ENCODE results near the gene NIPA2.

Gene NIPA2

GRCh38 chr15:22903961-22904534 is 65.6 kb downstream of the NIPA2 start:
- peak; percentile 62 for DNase-seq

GRCh38 chr15:22904736-22905135 is 66.3 kb downstream of the NIPA2 start:
- peak; percentile 47 for DNase-seq

GRCh38 chr15:22907161-22907950 is 68.9 kb downstream of the NIPA2 start:
- no peak for DNase-seq

- no peak for DNase-seq
Measured at GRCh38 chr15:22908830-22909229, 70.4 kb downstream of the NIPA2 start.

- DNase-seq: no peak
Measured at GRCh38 chr15:22911306-22911705, 72.8 kb downstream of the NIPA2 start.

GRCh38 chr15:22912256-22912655 is 73.8 kb downstream of the NIPA2 start:
- no peak for DNase-seq

- no peak for DNase-seq
Measured at GRCh38 chr15:22913646-22914380, 75.3 kb downstream of the NIPA2 start.

- no peak for DNase-seq
Measured at GRCh38 chr15:22915866-22916515, 77.5 kb downstream of the NIPA2 start.

- no peak for DNase-seq
Measured at GRCh38 chr15:22916606-22917350, 78.3 kb downstream of the NIPA2 start.

- no peak for DNase-seq
Measured at GRCh38 chr15:22917556-22917955, 79.1 kb downstream of the NIPA2 start.
